Measurements from ENCODE around the gene HNRNPC.
"Not testable (repeated sequence)": the region's sequence is repeated elsewhere in the genome, so short reads cannot be mapped to it uniquely, and the experiment has no call there.

The HNRNPC gene

DNA sequence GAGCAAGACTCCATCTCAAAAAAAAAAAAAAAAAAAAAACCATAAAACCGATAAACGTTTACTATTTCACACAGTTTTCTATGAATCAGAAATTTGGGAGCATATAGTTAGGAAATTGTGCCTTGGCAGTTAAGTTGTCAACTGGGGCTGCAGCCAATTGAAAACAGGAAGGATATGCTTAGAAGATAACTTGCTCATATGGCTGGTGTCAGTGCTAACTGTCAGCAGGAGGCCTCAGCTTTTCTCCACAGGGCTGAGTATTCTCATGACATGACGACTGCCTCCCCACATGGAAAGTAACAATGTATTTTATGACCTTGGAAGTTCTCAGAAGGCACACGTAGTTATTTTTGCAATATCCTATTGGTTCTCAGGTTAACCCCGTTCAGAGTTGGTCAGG is 83.8 kb downstream of the HNRNPC start:
- no peak for DNase-seq

DNA sequence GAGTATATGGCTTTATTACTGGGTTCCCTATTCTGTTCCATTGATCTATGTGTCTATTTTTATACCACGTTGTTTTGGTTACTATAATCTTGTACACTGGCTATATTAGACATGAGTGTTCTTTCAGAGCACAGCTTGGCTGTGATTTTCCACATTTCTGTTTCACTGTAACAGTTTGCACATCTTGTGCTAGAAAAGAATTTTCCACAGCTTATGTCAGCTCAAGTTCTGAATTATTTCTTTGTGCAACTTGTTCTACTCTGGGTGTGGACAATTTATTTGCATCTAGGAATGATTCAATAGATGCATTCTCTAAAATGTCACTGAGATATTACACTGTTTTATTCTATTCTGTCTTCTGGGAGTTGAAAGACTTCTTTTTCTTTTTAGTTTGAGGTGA is 85.0 kb downstream of the HNRNPC start:
- DNase-seq = no peak

DNA sequence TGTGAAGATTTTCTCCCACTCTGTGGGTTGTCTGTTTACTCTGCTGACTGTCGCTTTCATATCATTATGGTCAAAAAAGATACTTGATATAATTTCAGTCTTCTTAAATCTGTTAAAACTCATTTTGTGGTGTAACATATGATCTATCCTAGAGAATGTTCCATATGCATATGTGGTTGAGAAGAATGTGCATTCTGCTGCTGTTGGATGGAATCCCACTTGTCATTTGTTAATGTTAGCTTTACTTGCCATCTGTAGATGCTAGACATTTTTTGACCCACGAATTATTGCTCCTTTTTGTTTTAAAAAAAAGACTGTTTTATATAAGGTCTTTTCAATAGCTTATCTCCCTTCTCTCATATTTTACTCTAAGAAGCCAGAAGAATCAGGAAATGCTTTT is 87.1 kb downstream of the HNRNPC start:
- DNase-seq = no peak

DNA sequence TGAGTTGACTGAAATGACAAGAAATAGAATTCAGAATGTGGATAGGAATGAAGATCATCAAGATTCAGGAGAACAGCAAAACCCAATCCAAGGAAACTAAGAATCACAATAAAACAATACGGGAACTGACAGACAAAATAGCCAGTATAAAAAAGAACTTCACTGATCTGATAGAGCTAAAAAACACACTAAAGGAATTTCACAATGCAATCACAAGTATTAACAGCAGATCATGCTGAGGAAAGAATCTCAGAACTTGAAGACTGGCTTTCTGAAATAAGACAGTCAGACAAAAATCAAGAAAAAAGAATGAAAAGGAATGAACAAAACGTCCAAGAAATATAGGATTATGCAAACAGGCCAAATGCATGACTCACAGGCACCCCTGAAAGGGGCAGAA is 98.1 kb downstream of the HNRNPC start:
- DNase-seq = no peak

DNA sequence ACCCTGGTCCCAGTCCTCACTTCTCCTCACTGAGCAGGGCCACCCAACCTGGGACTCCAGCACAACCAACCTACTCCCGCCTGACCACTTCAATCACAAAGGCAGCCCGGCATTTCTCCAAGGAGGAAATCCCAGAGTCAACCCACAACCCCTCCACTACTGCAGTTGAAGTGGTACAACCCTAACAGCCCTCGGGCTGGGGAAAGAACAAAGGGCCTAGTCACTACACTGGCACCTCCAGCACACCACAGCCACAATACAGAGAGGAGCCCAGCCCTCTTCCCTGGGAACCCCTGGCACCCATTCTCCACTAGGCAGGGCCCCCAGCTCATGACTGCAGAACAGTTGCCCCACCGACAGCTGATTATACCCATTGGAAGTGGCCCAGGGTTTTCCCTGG is 99.7 kb downstream of the HNRNPC start:
- no peak for DNase-seq

DNA sequence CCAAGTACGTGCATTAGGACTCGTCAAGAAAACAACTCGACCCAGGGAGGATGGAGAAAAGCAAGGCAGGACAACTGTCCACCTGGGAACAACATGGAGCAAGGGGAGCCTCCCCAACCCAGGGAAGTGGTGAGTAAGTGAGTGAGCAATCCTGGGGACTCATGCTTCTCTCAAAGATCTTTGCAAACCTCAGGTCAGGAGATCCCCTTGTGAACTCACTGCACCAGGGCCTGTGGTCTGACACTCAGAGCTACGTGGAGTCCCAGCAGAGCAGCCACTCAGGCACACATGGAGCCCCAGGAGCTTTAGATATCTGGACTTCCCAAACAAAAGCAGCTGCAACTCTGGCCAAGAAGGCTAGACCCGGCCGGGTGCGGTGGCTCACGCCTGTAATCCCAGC is 101.2 kb downstream of the HNRNPC start:
- no peak for DNase-seq

DNA sequence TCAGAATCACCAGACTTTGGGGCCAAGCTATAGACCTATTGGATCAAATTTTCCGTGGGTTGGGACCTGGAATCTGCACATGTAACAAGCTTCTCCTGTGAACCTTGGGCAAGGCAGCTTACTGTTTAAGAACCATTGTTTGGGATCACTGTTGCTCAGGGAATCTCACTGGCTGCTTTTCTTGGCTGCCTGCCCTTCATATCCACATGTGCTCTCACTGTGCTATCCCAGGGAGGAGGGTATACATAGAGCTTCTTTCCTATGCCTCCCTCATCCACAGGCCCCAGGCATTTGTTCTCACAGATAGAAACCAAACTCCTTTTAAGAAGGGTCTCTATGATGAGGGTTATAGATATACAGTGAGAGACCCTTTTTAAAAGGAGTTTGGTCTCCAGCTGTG is 103.6 kb downstream of the HNRNPC start:
- not testable (repeated sequence) for DNase-seq

DNA sequence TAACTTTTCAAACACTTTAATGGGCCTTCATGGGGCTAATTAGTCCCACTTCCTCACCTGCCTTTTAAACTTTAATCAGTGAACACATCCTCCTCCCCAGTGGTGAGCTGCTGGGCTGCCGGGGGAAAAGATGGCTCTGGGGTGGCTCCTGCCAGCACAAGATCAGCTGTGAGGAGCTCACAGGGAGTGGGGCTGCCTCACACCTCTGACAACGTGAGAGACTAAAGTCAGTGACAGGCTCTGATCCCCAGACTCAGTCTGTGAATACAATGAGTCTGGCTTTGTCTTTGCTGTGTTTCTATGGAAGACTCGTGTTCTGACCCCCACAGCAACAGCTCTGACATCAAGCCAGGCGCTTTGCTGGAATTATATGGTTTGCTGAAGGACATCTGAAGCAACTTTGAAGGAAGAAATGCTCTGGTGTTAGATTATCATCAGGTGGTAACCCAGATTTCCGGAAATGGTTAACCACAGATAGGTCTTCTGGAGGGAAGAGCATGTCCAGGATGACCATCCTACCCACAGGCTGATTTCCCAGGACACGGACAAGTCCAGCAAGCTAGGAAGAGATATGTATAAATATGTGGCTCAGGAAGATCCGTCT is 104.1 kb downstream of the HNRNPC start:
- not testable (repeated sequence) for DNase-seq

DNA sequence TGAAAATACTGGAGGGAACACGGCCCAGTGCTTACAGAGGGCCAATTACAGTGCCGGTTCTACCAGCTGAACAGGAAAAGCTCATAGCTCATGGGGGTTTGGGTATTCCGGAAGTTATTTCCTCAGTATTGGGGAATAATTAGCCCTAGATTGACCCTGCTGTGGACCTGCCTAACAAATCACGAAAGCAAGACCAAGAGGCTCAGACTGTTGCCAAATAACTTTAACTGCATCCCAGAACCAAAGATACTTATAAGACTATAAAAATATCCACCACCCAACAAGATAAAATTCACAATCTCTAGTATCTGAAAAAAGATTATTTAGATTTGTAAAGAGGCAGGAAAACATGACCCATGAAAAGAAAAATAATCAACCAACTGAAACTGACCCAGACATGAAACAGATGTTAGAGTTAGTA is 105.4 kb downstream of the HNRNPC start:
- no peak for DNase-seq

DNA sequence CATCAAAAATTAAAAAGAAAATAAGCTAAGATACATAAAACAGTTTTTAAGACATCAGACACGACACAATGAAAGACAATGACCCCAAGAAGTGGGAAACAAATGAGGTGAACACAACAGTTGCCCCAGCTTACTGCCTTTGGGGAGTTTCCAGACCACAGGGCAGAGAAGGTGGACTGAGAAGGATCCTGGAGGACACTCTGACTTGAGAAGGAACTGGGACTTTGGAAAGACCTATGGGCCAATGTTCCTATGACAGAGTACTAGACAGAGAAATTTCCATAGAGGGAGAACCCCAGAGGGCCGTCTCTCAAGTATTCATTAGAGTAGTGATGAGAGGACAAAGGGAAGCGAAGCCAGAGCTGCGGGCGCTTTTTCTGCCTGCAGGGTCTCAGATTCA is 107.2 kb downstream of the HNRNPC start:
- DNase-seq = no peak

DNA sequence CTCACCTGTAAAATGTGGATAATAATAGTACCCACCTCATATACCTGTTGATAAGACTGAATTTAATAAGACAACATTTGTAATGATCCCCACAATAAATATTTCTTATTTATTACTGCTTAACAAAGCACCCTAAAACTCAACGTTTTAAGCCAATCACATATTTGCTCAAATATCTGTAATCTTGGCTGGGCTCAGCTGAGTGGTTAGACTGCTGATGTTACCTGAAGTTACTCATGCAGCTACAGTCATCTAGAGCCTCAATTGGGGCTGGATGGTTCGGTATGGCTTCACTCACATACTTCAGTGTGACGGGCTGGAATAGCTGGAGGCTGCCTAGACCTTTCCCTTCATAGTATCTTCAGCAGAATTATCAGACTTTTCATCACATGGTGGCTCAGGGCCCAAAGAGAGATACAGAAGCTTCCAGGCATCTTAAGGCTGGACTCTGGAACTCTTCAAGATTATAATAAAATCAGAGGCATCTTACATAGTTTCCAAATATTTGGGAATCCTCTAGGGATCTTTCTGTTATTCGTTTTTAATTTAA is 109.1 kb downstream of the HNRNPC start:
- no peak for DNase-seq

Measured in NCI-H446 treated with DMSO at 0.1 percent for 48 hours (cell line).